ENCODE data around the gene ARHGEF6.
"Not testable (repeated sequence)": the region's sequence is repeated elsewhere in the genome, so short reads cannot be mapped to it uniquely, and the experiment has no call there.

The ARHGEF6 gene

GRCh38 chrX:136781180-136781797 is 557 bp upstream of the ARHGEF6 start:
- no peak for DNase-seq (ENCODE audit: low spot score)

- no peak for DNase-seq (ENCODE audit: low spot score)
These were observed 491 bp downstream of the ARHGEF6 start for GRCh38 chrX:136780241-136780640.

- no peak for DNase-seq (ENCODE audit: low spot score)
These were observed 1.4 kb downstream of the ARHGEF6 start for GRCh38 chrX:136779346-136779781.

- DNase-seq (ENCODE audit: low spot score), result no peak
These were observed 1.8 kb downstream of the ARHGEF6 start for GRCh38 chrX:136778916-136779315.

- DNase-seq (ENCODE audit: low spot score), result no peak
These were observed 2.7 kb downstream of the ARHGEF6 start for GRCh38 chrX:136778020-136778419.

GRCh38 chrX:136773648-136774047 is 7.1 kb downstream of the ARHGEF6 start:
- DNase-seq (ENCODE audit: low spot score), result no peak

- DNase-seq (ENCODE audit: low spot score), result not testable (repeated sequence)
These were observed 8.9 kb downstream of the ARHGEF6 start for GRCh38 chrX:136771869-136772268.

- no peak for DNase-seq (ENCODE audit: low spot score)
These were observed 12.2 kb downstream of the ARHGEF6 start for GRCh38 chrX:136768469-136769084.

GRCh38 chrX:136767104-136767941 is 13.4 kb downstream of the ARHGEF6 start:
- DNase-seq (ENCODE audit: low spot score), result no peak

GRCh38 chrX:136766785-136767103 is 14.0 kb downstream of the ARHGEF6 start:
- no peak for DNase-seq (ENCODE audit: low spot score)

- no peak for DNase-seq (ENCODE audit: low spot score)
These were observed 14.8 kb downstream of the ARHGEF6 start for GRCh38 chrX:136765821-136766356.

GRCh38 chrX:136764206-136764605 is 16.5 kb downstream of the ARHGEF6 start:
- no peak for DNase-seq (ENCODE audit: low spot score)

- DNase-seq (ENCODE audit: low spot score), result no peak
These were observed 17.8 kb downstream of the ARHGEF6 start for GRCh38 chrX:136762820-136763452.

GRCh38 chrX:136761421-136761820 is 19.3 kb downstream of the ARHGEF6 start:
- no peak for DNase-seq (ENCODE audit: low spot score)

- DNase-seq (ENCODE audit: low spot score), result no peak
These were observed 20.8 kb downstream of the ARHGEF6 start for GRCh38 chrX:136759968-136760367.

- DNase-seq (ENCODE audit: low spot score), result no peak
These were observed 25.3 kb downstream of the ARHGEF6 start for GRCh38 chrX:136755411-136755810.

- DNase-seq (ENCODE audit: low spot score), result no peak
These were observed 26.1 kb downstream of the ARHGEF6 start for GRCh38 chrX:136754651-136755050.

GRCh38 chrX:136752796-136753195 is 27.9 kb downstream of the ARHGEF6 start:
- no peak for DNase-seq (ENCODE audit: low spot score)

- no peak for DNase-seq (ENCODE audit: low spot score)
These were observed 28.4 kb downstream of the ARHGEF6 start for GRCh38 chrX:136752346-136752745.

GRCh38 chrX:136750364-136750763 is 30.4 kb downstream of the ARHGEF6 start:
- no peak for DNase-seq (ENCODE audit: low spot score)

GRCh38 chrX:136747003-136747986 is 33.4 kb downstream of the ARHGEF6 start:
- no peak for DNase-seq (ENCODE audit: low spot score)

All from LoVo (cell line).